HG03460 (cell line): ENCODE data around the gene SMC3.
A peak's percentile ranks its signal among the peaks of the same experiment; 100 is the strongest.
"Not testable (repeated sequence)": the region's sequence is repeated elsewhere in the genome, so short reads cannot be mapped to it uniquely, and the experiment has no call there.

Experiments
- ATAC-seq: cut with Tn5 transposase; IDR thresholded peaks from one replicate; pipeline ENCODE4 v1.9.1; 2021; ENCODE audit not compliant: unreplicated experiment

Gene SMC3

DNA sequence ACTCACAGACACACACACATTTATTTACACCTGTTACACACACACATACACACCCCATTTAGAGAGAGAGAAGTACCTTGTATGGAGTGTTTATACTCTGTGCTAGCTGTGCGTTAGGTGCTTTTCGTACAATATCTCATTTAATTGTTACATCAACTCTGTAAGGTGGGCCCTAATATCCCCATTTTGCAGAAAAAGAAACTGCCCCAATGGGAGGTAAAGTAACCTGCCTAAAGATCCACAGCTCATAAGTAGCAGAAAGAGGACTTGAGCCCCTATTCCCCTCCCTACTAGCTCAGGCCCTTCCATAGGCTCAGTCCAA, 52.9 kb downstream of the SMC3 start:
- no peak for ATAC-seq

DNA sequence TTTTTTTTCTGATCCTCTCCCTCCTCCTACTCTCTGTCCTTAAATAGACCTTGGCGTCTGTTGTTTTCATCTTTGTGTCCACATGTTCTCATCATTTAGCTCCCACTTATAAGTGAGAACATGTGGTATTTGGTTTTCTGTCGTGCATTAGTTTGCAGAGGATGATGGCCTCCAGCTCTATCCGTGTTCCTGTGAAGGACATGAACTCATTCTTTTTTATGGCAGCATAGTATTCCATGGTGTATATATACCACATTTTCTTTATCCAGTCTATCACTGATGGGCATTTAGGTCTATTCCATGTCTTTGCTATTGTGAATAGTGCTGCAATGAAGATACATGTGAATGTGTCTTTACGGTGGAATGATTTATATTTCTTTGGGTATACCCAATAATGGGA, 55.8 kb downstream of the SMC3 start:
- not testable (repeated sequence) for ATAC-seq

DNA sequence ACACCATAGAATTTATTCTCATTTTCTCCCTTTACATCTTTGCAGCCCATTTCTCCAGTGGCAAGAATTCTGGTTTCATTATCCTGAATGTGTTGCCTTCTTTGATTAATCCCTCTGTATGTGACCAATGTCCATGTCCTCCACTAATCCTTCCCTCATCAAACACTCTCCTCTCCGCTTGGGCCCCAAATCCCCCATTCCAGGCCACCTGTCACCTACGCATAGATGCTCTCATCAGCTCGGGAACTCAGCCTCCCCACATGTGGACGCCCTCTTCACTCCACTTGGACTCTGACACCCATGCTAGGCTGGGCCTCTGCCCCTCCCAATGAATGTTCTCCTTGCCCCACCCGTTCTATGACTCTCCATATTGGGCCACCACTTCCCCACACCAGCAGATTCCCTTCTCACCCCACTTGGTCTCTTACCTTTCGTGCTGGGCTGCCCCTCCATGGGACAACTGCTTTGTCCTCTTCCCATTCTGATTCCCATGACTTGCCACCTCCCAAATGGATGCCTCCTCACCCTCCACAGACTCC, 57.9 kb downstream of the SMC3 start:
- no peak for ATAC-seq

DNA sequence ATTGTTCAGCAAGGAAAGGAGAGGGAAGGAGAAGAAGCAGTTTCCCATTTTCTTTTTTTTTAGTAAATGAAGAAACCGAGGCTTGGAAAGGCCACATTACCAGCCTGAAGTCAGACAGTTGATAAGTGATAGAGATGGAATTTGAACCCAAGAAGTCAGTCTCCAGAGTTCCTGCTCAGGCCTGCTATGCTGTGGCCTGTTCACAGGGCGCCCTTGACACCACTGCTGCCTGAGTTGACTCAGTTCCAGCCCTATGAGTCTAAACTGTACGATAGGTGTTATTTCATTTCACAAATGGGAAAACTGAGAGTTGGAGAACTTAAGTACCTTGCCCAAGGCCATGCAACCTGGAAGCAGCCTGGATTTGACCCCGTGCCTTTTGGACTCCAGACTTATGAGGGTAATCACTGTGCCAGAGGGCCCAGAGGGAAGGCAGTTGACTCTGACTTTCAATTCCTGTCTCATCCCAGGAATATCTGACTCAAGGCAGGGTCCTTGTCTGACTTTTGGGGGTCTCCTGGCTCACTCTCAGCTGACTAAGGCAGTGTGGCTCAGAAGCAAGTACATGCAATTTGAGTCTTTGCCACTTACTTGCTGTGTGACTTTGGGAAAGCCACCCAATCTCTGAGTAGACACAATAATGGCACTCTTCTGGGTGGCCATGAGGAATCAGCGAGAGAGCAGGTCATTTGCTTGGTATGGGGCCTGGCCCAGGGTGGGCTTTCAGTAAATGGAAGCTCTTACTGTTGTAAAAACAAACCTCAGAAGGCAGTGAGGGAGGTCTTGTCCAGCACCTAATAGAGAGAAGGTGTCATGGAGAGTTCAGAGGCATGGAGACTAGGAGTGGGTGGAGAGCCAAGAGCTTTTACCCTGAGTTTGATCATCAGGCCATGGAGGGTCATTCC, 58.7 kb downstream of the SMC3 start:
- ATAC-seq, result no peak

DNA sequence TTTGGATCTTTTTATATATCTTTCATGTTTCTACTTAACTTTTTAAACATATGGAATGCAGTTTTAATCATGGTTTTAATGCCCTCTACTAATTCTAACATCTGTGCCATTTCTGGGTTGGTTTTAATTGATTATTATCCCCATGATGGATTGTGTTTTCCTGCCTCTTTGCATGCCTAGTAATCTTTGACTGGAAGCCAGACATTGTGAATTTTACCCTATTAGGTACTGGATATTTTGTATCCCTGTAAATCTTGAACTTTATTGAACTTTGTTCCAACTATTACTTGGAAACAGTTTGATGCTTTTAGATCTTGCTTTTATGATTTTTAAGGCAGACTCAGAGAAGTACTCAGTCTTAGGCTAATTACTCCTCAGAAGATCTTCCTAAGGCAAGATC, 60.7 kb downstream of the SMC3 start:
- no peak for ATAC-seq

DNA sequence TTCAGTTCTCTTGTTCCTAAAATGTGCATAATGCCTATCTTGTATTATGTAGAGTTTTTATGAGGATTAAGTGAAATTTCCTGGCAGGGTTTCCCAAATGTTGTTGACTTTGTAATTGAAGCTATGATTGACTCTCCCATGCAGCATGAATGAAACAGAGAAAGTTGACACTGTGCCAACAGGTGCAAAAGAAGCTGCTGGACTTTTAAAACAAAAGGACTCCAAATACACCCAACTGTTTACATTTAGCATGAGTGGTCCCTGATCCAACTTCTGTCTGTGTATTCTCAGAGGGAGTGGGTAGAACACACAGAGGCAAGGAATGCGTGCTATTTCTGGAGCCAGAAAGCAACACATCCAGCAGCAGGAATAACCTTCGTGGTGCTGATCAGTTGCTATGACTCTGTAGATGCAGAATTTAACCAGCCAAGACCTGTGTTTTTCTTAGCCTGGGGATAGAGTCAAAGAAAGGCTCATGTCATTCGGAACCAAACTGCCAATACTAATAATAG, 62.2 kb downstream of the SMC3 start:
- no peak for ATAC-seq

DNA sequence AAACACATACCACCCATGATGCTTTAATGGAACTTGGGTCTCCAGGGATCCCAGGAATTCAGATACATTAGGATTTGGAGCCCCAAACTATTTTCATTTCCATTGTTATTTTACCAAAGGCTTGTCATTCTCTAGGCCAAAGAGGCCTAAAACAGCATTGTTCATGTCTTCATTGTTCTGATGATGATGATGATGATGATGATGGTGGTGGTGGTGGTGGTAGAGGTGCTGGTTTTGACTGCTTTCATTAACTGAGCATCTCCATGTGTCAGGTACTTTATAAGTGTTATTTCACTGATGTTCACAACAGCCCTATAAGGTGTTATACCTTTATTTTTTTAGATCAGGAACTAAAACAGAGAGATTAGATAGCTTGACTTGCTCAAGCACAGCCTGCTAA, 64.4 kb downstream of the SMC3 start:
- no peak for ATAC-seq

DNA sequence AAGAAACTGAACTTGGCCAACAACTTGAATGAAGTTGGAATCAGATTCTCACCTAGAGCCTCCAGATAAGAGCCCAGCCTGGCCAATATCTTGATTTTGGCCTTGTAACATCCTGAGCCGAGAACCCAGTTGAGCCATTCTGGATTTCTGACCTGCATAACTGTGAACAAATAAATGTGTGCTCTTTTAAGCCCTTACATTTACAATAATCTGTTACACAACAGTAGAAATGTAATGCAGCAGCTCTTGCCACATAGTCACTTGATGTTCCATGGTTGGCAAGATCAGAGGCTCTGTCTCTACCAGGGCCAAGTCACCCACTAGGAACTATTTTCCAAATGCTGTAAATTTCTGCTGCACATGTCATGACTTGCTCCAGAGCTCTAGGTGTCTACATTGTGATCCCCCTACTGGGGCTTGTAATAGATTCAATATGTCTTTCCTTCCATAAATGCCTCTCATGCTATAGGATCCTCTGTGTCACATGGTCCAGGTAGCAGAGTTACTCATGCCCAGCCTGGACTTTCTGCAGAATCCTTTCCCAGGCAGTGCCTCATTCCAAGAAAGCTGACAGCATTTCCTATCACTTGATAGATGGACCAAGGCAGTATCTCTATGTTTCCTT, 65.2 kb downstream of the SMC3 start:
- ATAC-seq, result no peak

DNA sequence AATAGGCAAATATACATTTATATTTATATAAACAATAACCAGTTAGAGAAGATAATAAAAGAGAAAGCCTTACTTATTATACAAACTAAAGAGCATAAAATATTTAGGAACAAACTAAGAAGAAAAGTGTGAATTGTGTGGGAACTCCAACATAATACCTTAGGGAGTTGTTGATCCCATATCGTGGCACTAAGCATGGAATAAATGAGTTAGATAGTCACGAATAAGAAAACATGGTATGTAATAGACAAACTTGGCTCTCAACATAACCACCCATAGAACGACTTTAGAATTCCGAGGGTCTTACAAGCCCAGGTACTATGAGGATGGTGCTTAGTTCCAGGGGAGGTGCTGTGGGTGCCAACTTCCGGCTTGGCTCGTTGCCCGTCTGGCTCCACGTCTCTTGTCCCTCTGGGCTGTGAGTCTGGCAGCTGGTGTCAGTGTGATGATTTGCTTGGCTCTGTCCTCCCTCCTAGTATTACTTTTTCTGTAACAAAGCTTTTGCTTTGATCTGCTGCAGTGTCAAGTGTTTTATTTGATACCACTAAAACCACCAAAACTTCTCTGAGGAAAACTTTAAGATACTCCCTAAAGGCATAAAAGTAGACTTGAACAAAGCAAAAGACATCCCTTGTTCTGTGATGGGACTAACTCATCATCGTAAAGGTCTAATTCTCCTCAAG, 67.2 kb downstream of the SMC3 start:
- ATAC-seq, result no peak

DNA sequence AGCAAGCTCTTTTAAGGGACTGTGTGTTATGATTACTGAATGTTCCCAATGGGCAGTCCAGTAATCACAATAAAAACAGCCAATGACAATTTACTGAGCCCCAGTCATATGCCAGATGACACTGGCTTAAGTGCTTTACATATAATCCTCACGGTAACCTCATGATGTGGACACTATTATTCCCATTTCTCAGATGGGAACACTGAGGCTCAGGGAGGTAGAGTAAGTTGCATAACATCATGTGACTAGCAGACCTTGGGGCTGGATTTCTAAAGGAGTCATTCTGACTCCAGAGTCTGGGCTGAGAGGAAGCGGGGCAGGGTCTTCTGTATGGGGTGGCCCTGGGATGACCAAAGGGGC, 69.1 kb downstream of the SMC3 start:
- ATAC-seq, result no peak

DNA sequence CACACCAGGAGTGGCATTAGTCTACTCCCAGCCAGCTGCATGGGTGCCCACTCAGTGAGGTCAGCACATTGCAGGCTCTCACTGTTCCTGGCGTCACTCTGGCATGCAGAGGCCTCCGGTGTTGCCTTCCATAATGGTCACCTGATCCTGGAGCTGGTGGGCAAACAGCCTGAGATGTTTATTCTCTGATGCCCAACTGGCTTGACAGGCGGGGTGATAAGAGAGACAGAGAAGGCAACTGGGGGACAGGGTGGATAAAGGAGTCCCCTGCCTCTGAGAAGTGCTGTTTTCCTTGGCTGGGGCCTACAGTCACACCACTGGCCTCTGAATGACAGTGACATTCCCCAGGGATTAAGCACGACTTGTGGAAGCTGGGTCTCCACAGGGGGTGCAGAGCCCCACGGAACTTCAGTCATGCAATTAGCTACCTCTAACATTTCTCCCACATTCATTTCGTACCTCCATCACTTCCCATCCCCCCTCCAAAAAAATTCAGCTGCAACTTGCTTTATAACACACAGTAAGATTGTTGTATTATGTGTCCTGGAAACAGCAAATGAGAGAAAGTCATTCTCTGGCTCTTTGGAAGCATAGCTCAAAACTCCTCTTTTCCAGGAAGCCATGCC, 69.5 kb downstream of the SMC3 start:
- no peak for ATAC-seq

DNA sequence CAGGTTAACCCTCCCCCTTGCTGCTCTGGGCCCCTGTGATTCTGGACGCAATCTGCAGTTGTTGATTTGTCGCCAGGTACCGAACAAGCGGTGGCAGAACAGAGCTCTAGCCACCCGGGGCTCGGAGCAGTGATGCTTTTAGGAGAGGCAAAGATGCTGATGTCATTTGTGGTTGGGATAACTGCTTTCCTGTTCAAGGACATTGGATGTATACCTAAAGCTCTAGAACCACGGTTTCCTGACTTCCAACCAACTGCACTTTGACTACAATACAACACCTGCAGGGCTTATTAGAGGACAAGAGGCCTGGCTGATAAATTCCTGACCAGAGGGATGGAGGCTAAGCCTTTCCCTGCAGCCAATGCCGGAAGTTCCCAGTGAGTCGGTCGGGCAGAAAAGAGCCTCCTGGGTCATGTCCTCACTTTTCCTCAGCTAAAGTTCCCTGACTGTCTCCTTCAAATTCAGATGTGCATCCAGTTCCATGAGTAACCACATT, 70.1 kb downstream of the SMC3 start:
- ATAC-seq, result no peak

DNA sequence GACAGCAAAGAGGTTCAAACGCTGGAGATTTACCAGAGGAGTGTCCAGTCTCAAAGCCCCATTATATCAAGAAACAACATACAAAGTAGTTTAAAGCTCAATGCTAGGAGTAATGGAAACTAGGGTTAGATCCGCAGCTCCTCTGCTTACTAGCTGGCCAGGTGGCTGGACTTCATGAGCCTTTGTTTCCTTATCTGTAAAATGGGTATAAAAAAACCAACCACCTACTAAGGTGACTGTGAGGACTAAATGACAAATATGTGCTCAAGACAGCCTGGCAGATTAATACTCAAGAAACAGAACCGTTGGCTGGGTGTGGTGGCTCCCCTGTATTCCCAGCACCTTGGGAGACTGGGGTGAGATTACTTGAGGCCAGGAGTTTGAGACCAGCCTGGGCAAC, 70.8 kb downstream of the SMC3 start:
- no peak for ATAC-seq

DNA sequence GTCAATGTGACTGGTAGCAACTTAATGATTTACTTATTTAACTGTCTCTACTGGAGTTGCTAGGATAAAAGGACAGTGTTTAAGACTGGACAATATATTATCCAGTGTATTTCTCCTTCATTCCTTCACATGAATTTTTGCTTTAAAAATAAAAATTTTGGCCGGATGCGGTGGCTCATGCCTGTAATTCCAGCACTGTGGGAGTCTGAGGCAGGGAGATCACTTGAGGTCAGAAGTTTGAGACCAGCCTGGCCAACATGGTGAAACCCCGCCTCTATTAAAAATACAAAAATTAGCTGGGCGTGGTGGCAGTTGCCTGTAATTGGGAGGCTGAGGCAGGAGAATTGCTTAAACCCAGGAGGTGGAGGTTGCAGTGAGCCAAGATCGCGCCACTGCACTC, 71.6 kb downstream of the SMC3 start:
- not testable (repeated sequence) for ATAC-seq

DNA sequence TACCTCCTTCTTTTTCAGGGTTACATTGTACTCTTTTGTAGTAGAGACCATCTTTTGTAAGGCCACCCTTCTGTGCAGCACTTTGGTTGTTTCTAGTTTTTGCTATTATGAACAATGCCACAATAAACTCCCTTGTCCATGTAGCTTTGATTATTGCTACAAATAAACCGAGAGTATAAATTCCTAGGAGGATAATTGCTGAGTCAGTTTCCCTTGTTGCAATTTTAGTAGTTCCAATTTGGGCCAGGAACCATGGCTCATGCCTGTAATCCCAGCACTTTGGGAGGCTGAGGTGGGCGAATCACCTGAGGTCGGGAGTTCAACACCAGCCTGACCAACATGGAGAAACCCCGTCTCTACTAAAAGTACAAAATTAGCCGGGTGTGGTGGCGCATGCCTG, 72.4 kb downstream of the SMC3 start:
- ATAC-seq, result not testable (repeated sequence)

DNA sequence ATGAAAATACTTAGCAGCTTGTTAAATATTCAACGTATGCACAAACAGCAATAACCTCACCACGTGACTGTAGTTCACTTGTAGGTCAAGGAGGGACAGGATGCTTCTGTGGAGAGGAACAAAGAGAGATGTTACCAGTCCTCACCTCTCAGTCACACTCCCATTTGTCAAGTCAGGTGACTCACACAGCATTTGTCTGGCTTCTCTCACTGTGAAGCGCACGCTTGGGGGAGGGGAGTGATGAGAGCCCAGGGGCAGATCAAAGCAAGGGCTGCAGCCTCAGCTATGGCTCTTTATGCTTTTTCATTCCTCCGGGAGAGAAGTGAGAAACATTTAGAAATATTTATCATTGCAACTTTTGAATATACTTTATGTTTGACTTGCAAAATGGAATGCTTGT, 73.8 kb downstream of the SMC3 start:
- peak; percentile 56 for ATAC-seq

DNA sequence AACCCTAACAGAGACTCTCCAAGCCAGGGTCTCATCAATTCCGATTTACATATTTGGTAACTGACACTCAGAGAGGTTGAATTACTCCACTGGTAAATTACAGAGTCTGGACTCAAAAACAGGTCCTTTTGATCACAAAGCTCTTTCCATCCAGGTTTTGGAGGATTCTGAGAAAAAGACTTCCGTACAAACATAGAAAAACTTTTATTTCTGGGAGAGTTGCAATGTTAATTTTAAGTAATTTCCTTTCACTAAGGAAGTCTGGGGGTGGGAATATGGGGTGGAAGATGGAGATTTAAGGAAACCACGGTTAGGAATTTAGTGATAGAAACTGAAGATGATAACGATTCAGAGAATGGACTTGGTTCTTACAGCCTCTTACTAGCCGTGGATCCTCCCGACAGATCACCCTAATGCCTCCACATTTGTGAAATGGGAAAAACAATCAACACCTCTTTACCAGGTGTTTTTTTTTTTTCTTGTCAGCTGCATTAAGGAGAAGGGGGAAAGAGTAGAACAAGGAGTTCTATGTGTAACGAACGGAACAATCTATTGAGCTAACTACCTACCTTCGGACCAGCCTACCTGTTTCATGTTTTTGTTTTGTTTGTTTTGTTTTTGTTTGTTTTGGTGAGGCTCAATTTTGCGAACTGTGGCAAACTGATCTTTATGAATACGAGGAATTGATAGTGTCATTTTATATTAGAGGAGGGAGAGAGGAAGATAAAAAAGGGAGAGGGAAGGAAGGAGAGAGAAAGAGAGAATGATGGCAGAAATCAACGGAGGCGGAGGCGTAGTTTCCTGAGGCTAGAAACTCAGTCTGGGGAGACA, 74.9 kb downstream of the SMC3 start:
- no peak for ATAC-seq

DNA sequence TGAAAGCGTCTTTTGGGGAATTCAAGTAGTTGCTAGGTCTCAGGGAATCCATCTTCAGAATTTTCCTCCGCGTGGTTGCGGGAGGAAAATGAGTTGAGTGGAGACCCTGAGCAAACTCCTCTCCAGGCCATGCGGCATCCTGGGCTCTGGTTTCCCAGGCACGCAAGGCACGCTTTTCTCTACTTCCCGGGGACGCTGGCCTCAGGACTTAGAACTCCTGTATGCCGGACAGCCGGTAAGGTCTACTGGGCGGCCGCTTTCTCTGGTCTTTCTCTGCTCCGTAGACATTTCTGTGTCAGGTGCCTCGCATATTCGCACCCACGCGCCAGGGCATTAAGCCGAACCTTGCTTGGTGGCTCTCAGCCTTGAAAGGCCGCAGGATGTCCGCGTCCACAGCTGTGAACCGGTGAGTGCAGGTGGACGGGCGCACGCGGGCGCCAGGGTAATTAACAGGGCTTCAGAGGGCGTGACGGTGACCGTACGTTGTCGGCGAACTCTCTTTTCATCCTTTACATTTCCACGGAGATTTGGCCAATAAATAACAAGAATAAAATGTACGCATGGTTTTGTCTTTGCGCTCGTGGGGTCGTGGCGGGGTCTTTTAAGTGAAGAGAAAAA, 75.6 kb downstream of the SMC3 start:
- ATAC-seq, result no peak

DNA sequence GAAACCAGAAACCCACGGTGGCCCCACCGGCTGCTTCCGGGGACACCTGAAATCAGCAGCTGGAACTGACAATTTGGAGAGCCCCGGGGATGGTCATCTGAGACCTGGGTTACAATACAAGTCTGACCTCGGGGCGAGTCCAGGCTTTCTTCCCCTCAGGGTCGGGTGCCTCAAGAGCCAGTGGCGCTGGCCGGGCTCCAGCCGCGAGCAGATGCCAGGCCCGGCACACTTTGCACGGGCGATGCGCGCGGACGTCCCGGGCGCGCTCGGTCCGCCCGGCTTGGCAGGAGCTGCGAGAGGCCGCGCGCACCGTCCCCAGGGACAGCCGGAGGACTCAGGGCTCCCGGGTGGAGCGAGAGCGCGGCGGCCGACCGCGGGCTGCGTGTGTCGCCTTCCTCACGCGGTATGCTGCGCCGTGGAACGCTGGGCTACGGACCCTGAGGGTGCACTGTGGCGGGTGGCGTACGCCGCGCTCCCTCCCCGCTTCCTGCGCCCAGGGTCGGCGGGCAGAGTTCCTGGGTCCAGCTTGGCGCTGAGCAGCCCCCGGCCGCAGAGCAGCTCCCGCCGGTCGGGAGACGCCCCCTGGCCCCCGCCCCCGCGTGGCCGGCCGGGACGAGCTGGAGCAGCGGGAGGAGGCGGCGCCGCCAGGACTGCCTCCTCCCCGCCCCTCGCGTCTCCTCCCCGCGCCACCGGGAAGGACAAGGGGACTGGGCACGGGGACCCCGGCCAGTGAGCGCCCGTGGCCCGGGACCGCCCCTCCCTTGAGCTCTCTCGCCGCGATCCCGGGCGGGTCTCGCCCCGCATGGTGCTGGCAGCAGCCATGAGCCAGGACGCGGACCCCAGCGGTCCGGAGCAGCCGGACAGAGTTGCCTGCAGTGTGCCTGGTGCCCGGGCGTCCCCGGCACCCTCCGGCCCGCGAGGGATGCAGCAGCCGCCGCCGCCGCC, 76.4 kb downstream of the SMC3 start, which contains the start of gene RBM20:
RBM20 (plus strand) TSS at position 684 of the 945 bp plus-strand sequence; CDS start at position 803, 119 bp downstream.
- no peak for ATAC-seq
